ENCODE data around the gene PGM1. TPM values are rescaled to one million over a fixed set of nuclear protein-coding genes. Genes with fewer than 3 reads are reported as not detected.

Gene PGM1
- total and polyA plus RNA-seq, 2 donors (not counting 3 experiments of a cell fraction or from before 2014, with no cell fraction given) = 9.3 to 21.0 TPM

DNA sequence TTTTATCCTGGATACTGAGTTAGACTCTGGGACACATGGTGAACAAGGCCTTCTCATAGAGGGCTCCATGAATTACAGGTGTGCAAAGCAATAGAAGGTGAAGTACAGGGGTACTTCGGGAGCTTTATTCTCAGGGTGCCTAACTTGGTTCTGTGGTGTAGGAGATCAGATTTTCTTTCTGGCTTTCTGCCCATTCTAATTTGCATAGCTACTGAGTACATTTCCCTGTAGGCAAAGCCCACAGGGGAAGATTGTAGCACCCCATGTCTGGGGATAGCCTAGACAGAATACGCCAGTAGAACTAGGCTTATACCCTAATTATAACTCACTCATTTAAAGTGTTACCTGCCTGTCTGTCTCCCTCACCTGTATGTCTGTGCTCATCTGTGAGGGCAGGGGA, 49.7 kb downstream of the PGM1 start:
- Histone ChIP-seq H3K9me1 (replicated peaks; ENCODE audit: control insufficient read depth, extremely low read depth, insufficient read depth, low read length) (no peaks in the 10 kb centered on the region), H3K9ac (replicated peaks; ENCODE audit: extremely low read depth, insufficient read depth, low read length) (no peak overlapping the region), H3K27ac (ENCODE audit: insufficient read depth, low read depth, low read length) (no peak overlapping the region), H4K20me1 (replicated peaks; ENCODE audit: control insufficient read depth, extremely low read depth, insufficient read depth, low read length) (no peaks in the 10 kb centered on the region), H3K9me3 (replicated peaks; ENCODE audit: control insufficient read depth, insufficient read depth, low read length) (no peaks in the 10 kb centered on the region), H3K27me3 (ENCODE audit: control insufficient read depth in 2 of 2, insufficient read depth in 2 of 2, low read length in 2 of 2) (no peaks in the 10 kb centered on the region), H3K4me3 (replicated peaks in 1 of 3; ENCODE audit: insufficient read depth in 1 of 3, low read depth in 1 of 3, low read length in 3 of 3) (no peak overlapping the region), H3K4me2 (ENCODE audit: insufficient read depth, low read length) (no peak overlapping the region), H2AFZ (ENCODE audit: low read depth, low read length) (no peak overlapping the region), H3K4me1 (ENCODE audit: control insufficient read depth, extremely low read depth, insufficient read depth, low read length) (no peaks in the 10 kb centered on the region), H3K36me3 (ENCODE audit: control insufficient read depth in 2 of 2, extremely low read depth in 1 of 2, insufficient read depth in 2 of 2, low read length in 2 of 2) (no peaks in the 10 kb centered on the region), H3K79me2 (ENCODE audit: control insufficient read depth, insufficient read depth, low read length) (no peaks in the 10 kb centered on the region)
- ChIA-PET CTCF (no interaction called here), POLR2A (no interaction called here)
- dilution Hi-C loops (cut with MboI; ENCODE audit: extremely low pct_ligation_motif_present, low sequenced_read_pairs) = no loop called here
- DNase-seq (ENCODE audit: low read depth, low spot score) (no peak), FAIRE-seq (no peak)
- TF ChIP-seq FOS (IDR thresholded peaks at IDR 0.05; ENCODE audit: borderline replicate concordance, insufficient read depth, low read length) (no peak), JUN (IDR thresholded peaks at IDR 0.05; ENCODE audit: borderline replicate concordance, insufficient read depth, insufficient read length, low read depth) (no peak), MYC (IDR thresholded peaks at IDR 0.05; ENCODE audit: low read depth, low read length) (no peak), POLR2A (IDR thresholded peaks at IDR 0.05; ENCODE audit: low read depth, low read length) (no peak), GATA2 (IDR thresholded peaks at IDR 0.05; ENCODE audit: insufficient read depth, insufficient read length, low read depth, low read length) (no peak), EZH2 (IDR thresholded peaks at IDR 0.05; ENCODE audit: borderline replicate concordance, low read depth, low read length, severe bottlenecking) (no peak), POLR2AphosphoS5 (IDR thresholded peaks at IDR 0.05; ENCODE audit: insufficient read depth, low read depth, low read length) (no peak)
- TF ChIP-seq, protein P1, sequence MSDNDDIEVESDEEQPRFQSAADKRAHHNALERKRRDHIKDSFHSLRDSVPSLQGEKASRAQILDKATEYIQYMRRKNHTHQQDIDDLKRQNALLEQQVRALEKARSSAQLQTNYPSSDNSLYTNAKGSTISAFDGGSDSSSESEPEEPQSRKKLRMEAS (IDR thresholded peaks at IDR 0.05; ENCODE audit: insufficient read depth, insufficient read length) = no peak
- TF ChIP-seq, protein P2, sequence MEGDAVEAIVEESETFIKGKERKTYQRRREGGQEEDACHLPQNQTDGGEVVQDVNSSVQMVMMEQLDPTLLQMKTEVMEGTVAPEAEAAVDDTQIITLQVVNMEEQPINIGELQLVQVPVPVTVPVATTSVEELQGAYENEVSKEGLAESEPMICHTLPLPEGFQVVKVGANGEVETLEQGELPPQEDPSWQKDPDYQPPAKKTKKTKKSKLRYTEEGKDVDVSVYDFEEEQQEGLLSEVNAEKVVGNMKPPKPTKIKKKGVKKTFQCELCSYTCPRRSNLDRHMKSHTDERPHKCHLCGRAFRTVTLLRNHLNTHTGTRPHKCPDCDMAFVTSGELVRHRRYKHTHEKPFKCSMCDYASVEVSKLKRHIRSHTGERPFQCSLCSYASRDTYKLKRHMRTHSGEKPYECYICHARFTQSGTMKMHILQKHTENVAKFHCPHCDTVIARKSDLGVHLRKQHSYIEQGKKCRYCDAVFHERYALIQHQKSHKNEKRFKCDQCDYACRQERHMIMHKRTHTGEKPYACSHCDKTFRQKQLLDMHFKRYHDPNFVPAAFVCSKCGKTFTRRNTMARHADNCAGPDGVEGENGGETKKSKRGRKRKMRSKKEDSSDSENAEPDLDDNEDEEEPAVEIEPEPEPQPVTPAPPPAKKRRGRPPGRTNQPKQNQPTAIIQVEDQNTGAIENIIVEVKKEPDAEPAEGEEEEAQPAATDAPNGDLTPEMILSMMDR (IDR thresholded peaks at IDR 0.05; ENCODE audit: extremely low read depth in 1 of 2, insufficient read depth in 1 of 2, low read depth in 1 of 2, low read length in 2 of 2) = no peak
- intact Hi-C loops (cut with micrococcal nuclease) = no loop called here
- no TSS peak for BruUV-seq (replicated peaks)

Measured in endothelial cell of umbilical vein (primary cell).